Sigmoid colon (tissue), 7 donors: ENCODE measurements around the gene DMRTC1B. TPM values are rescaled to one million over a fixed set of nuclear protein-coding genes. Genes with fewer than 3 reads are reported as not detected.
"Not testable (repeated sequence)": the region's sequence is repeated elsewhere in the genome, so short reads cannot be mapped to it uniquely, and the experiment has no call there.

Source experiments
- DNase-seq: peaks from one replicate; pipeline ENCODE4 v3.0.0-alpha.2; 2019
- H3K27ac ChIP-seq, 4 donors: fragments of 200-600 bp; sonication (generic); one replicate each; pipeline ENCODE4 v1.5.1; 2016 to 2019; ENCODE audit warnings: mild to moderate bottlenecking in 1 of 4
- H3K27me3 ChIP-seq, 3 donors: fragments of 200-600 bp; sonication (generic); one replicate each; pipeline ENCODE4 v1.5.1; 2019; ENCODE audit warnings: mild to moderate bottlenecking in 1 of 3
- H3K36me3 ChIP-seq, 4 donors: fragments of 200-600 bp; sonication (generic); one replicate each; pipeline ENCODE4 v1.5.1; 2016 to 2019
- H3K4me1 ChIP-seq, 4 donors: fragments of 200-600 bp; sonication (generic); one replicate each; pipeline ENCODE4 v1.5.1; 2017 to 2019
- H3K4me3 ChIP-seq, 4 donors: fragments of 200-600 bp; sonication (generic); one replicate each; pipeline ENCODE4 v1.5.1; 2017 to 2019; ENCODE audit warnings: mild to moderate bottlenecking in 2 of 4, moderate library complexity in 1 of 4
- H3K9me3 ChIP-seq, 4 donors: fragments of 200-600 bp in 3 of 4; sonication (generic) in 3 of 4; one replicate each; pipeline versions ENCODE4 v1.5.1 to v1.6.1; 2013 to 2019
- WGBS, 2 donors: extraction: QIAGEN DNeasy Blood & Tissue Kit; methylation state at CpG; one replicate each; pipeline ENCODE4 v1.1.7; 2013; 5-methylcytosine and 5-hydroxymethylcytosine counted together
- intact Hi-C: fragments of 100-400 bp; cut with DNase I; formaldehyde crosslinking; loops from one replicate; pipeline ENCODE4 v1.15.1; 2023
- polyA plus RNA-seq, 3 donors: library from polyadenylated mRNA; stranded (reverse); fragments of 200-250 nt; gene quantifications; one replicate each; pipeline ENCODE4 v1.2.3, GENCODE V29; 2013
- small RNA-seq, 3 donors: library from RNA; depleted of rRNA; stranded (forward); fragments of <200 nt; gene quantifications; one replicate each; pipeline ENCODE3, GENCODE V24; 2016
- total RNA-seq, 4 donors: library from RNA; depleted of rRNA; stranded (reverse); fragments of >200 nt; gene quantifications; one replicate each; pipeline ENCODE4 v1.1.0, GENCODE V29; 2016
- donor health status: healthy with polysubstance abuse.
- donor health status: Bipolar disorder and iron deficiency.
- donor health status: healthy.

DMRTC1B gene
- total and polyA plus RNA-seq, 7 donors: 0.36 to 1.7 TPM; not detected in 5

DNA sequence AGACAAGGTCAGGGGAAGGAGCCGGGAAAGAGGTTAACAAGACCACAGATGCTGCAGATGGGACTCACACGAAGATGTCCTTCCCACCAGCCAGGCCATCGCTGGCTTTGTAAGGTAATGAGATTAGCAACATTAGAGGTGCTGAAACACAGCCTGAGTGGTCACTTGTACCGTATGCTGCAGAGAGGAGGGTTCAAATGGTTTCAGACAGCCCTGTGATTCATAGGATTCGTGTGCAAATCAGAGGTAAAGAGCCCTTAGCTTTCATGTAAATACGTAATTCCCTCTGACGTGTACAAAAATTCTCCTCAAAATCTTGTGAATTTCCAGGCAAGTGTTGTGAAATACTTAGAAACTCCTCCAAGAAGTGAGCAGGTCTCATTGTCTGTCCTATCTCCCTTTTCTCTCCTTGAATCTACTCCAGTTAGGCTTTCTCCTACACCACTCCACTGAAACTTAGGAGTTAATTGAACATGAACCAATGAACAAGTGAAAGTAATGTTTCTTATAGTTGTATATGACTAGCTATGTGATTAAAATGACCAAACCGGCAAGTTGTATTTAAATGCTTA lies 6.8 kb downstream of the DMRTC1B start:
- intact Hi-C loops, H3K36me3 ChIP-seq, H3K27ac ChIP-seq, DNase-seq, H3K27me3 ChIP-seq, H3K4me1 ChIP-seq, H3K9me3 ChIP-seq, H3K4me3 ChIP-seq: not testable (repeated sequence)
- no CpG with 5 or more reads among the region's 8 CpGs for WGBS, 2 donors

- H3K4me3 ChIP-seq, H3K27ac ChIP-seq, H3K9me3 ChIP-seq, intact Hi-C loops, H3K4me1 ChIP-seq, H3K27me3 ChIP-seq, H3K36me3 ChIP-seq, DNase-seq: not testable (repeated sequence)
- no CpG with 5 or more reads among the region's 6 CpGs for WGBS, 2 donors
Observed at GRCh38 chrX:72783964-72784363, 7.3 kb downstream of the DMRTC1B start.

DNA sequence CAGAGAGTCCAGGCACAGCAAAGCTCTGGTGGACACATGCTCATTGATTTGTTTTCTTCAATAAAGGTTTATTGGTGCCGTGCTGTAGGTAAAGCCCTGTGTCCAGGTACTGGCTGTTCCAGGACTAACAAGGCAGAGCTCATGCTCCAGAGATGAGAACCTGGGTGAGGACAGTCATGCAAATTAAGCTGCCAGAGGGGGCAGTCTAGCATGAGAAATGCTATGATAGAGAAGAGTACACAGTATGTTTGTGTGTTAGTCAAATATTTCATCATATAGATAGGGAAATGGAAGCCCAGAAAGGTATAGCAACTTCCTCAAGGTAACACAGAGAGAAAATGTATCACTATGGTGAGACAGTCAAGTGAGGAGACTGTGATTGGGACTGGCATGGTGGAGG lies 11.5 kb downstream of the DMRTC1B start:
- no CpG with 5 or more reads among the region's 1 CpG for WGBS, 2 donors
- H3K9me3 ChIP-seq, intact Hi-C loops, DNase-seq, H3K36me3 ChIP-seq, H3K4me3 ChIP-seq, H3K27me3 ChIP-seq, H3K4me1 ChIP-seq, H3K27ac ChIP-seq: not testable (repeated sequence)

DNA sequence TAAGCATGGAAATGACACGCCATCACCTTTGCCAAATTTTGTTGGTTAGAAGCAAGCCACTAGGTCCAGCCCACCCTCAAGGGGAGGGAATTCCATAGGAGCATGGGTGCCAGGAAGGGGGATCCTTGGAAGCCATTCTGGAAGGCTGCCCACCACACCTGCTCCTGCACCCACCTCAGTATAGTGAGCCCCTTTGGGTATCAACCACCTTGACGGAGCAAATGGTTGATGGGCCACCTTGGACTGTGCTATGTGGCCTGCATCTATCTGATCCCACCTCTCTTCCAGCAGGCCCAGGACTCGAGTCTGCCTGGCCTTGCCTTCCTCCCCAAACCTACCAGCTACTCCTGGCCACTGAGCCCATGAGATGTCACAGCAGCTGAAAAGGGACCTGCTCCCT lies 13.7 kb downstream of the DMRTC1B start:
- H3K4me1 ChIP-seq, intact Hi-C loops, H3K27me3 ChIP-seq, H3K36me3 ChIP-seq, H3K4me3 ChIP-seq, H3K27ac ChIP-seq, H3K9me3 ChIP-seq: not testable (repeated sequence)
- 100% methylated on average over 1 of the region's 3 CpGs for WGBS, 2 donors
- peak; percentile 13 for DNase-seq

- no CpG with 5 or more reads among the region's 13 CpGs for WGBS, 2 donors
- H3K36me3 ChIP-seq, H3K27ac ChIP-seq, H3K9me3 ChIP-seq, intact Hi-C loops, DNase-seq, H3K27me3 ChIP-seq, H3K4me3 ChIP-seq, H3K4me1 ChIP-seq: not testable (repeated sequence)
Observed at GRCh38 chrX:72808110-72808509, 31.4 kb downstream of the DMRTC1B start, which contains the start of gene FAM236D. FAM236D (minus strand) TSS chrX:72808210; CDS start chrX:72808110, 100 bp downstream.

DNA sequence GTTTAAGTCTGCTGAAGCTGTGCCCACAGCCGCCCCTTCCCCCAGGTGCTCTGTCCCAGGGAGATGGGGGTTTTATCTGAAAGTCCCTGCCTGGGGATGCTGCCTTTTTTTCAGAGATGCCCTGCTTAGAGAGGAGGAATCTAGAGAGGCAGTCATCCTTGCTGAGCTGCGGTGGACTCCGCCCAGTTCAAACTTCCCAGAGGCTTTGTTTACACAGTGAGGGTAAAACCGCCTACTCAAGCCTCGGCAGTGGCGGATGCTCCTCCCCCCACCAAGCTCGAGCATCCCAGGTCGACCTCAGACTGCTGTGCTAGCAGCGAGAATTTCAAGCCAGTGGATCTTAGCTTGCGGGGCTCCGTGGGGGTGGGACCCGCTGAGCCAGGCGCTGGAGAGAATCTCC lies 54.0 kb downstream of the DMRTC1B start:
- no CpG with 5 or more reads among the region's 13 CpGs for WGBS, 2 donors
- H3K4me1 ChIP-seq, H3K4me3 ChIP-seq, intact Hi-C loops, H3K27ac ChIP-seq, DNase-seq, H3K36me3 ChIP-seq, H3K9me3 ChIP-seq, H3K27me3 ChIP-seq: not testable (repeated sequence)

DNA sequence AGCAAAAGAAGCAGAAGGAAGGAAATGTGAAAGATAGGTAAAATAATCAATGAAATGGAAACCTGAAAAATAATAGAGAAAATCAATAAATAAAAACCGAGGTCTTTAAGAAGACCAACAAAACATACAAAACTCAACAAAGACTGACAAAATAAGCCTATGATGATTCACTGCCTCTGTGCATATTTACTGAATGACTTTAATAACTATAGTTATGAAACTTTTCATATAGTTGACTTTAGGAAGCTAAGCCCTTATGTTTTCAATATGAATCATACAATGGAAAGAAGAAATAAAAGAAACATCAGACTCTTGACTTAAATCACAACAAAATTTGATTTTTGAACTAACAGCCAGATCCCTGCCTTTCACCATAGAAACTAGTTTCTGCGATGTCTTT lies 60.8 kb downstream of the DMRTC1B start:
- DNase-seq, H3K27ac ChIP-seq, H3K4me1 ChIP-seq, H3K9me3 ChIP-seq, intact Hi-C loops, H3K36me3 ChIP-seq, H3K4me3 ChIP-seq, H3K27me3 ChIP-seq: not testable (repeated sequence)
- WGBS, 2 donors: no CpG with 5 or more reads among the region's 2 CpGs

- H3K4me1 ChIP-seq, H3K27ac ChIP-seq, H3K4me3 ChIP-seq, H3K9me3 ChIP-seq, H3K36me3 ChIP-seq, H3K27me3 ChIP-seq, intact Hi-C loops, DNase-seq: not testable (repeated sequence)
- WGBS, 2 donors: no CpG with 5 or more reads among the region's 2 CpGs
Observed at GRCh38 chrX:72882898-72883297, 106.2 kb downstream of the DMRTC1B start.

- not testable (repeated sequence) for DNase-seq, H3K4me3 ChIP-seq
Observed at GRCh38 chrX:72889740-72890139, 113.0 kb downstream of the DMRTC1B start.

More at GRCh38 chrX:72889740-72890139, 113.0 kb downstream of the DMRTC1B start:
- intact Hi-C loops, H3K27ac ChIP-seq, H3K27me3 ChIP-seq, H3K9me3 ChIP-seq, H3K36me3 ChIP-seq, H3K4me1 ChIP-seq: not testable (repeated sequence)
- no CpG with 5 or more reads among the region's 14 CpGs for WGBS, 2 donors

Small RNA genes lying within 50 kb of the gene (small RNA-seq; reads per million reads assigned to genes)
- 0 reads per million in 3 donors for gene RNU1-112P

Other genes with a start within 250 kb of the DMRTC1B start
- 10 to 100 TPM; 30.4 to 44.0 (median 36.7) TPM for gene HDAC8, start 204.0 kb upstream of the DMRTC1B start, total RNA-seq
- 10 to 100 TPM; 13.2 to 19.2 (median 18.0) TPM for gene HDAC8, start 204.0 kb upstream of the DMRTC1B start, polyA plus RNA-seq
- gene PHKA1, start 62.6 kb upstream of the DMRTC1B start, total RNA-seq: 1 to 10 TPM; 4.6 to 9.7 (median 7.0) TPM
- gene PHKA1, start 62.6 kb upstream of the DMRTC1B start, polyA plus RNA-seq: 1 to 10 TPM in 2 of 3 donors, under 1 TPM in 1; 0.92 to 2.0 (median 1.2) TPM
- not detected for gene FAM236B, start 5.8 kb downstream of the DMRTC1B start, total RNA-seq
- gene FAM236B, start 5.8 kb downstream of the DMRTC1B start, polyA plus RNA-seq: not detected
- not detected for gene FAM236D, start 31.3 kb downstream of the DMRTC1B start, total RNA-seq
- not detected for gene FAM236D, start 31.3 kb downstream of the DMRTC1B start, polyA plus RNA-seq
- not detected for gene FAM236C, start 135.7 kb downstream of the DMRTC1B start, total RNA-seq
- not detected for gene FAM236C, start 135.7 kb downstream of the DMRTC1B start, polyA plus RNA-seq
- not detected for gene FAM236A, start 161.3 kb downstream of the DMRTC1B start, total RNA-seq
- not detected for gene FAM236A, start 161.3 kb downstream of the DMRTC1B start, polyA plus RNA-seq
- gene DMRTC1, start 166.9 kb downstream of the DMRTC1B start, total RNA-seq: under 1 TPM in 1 of 4 donors, not detected in 3; 0.55 TPM
- gene DMRTC1, start 166.9 kb downstream of the DMRTC1B start, polyA plus RNA-seq: under 1 TPM in 1 of 3 donors, not detected in 2; 0.48 TPM
- not detected for gene PABPC1L2B, start 226.0 kb downstream of the DMRTC1B start, total RNA-seq
- gene PABPC1L2B, start 226.0 kb downstream of the DMRTC1B start, polyA plus RNA-seq: under 1 TPM in 1 of 3 donors, not detected in 2; 0.03 TPM